ENCODE data around the gene RAX.

Gene RAX

GRCh38 chr18:59229191-59229590, 44.1 kb downstream of the RAX start:
- Histone ChIP-seq H3K9ac (ENCODE audit: low read depth, low read length, poor library complexity) (no peak overlapping the region), H2AFZ (ENCODE audit: low read length) (no peak overlapping the region), H2BK120ac (ENCODE audit: low read depth, low read length) (no peak overlapping the region), H2BK5ac (ENCODE audit: low read length) (no peak overlapping the region), H2BK12ac (ENCODE audit: low read length) (no peak overlapping the region), H3K4me1 (ENCODE audit: control insufficient read depth in 2 of 2, insufficient read depth in 1 of 2, low read depth in 1 of 2, low read length in 2 of 2) (no peaks in the 10 kb centered on the region), H3K9me3 (replicated peaks in 1 of 2; ENCODE audit: control insufficient read depth in 2 of 2, insufficient read depth in 1 of 2, low read depth in 1 of 2, low read length in 2 of 2) (no peaks in the 10 kb centered on the region), H4K91ac (ENCODE audit: low read depth, low read length, poor library complexity) (no peak overlapping the region), H3K23ac (ENCODE audit: low read depth, low read length, poor library complexity) (no peak overlapping the region), H3K36me3 (replicated peaks in 1 of 2; ENCODE audit: control insufficient read depth in 2 of 2, insufficient read depth in 2 of 2, low read length in 2 of 2) (no peaks in the 10 kb centered on the region), H2AK5ac (ENCODE audit: low read depth, low read length) (no peak overlapping the region), H3K4me3 (ENCODE audit: low read length in 2 of 2) (no peak overlapping the region), H3K79me1 (ENCODE audit: low read depth, low read length) (no peaks in the 10 kb centered on the region), H3K27ac (replicated peaks; ENCODE audit: low read length) (no peak overlapping the region), H2BK15ac (ENCODE audit: low read length) (no peak overlapping the region), H3K14ac (ENCODE audit: low read length) (no peak overlapping the region), H3K27me3 (ENCODE audit: control insufficient read depth in 3 of 3, insufficient read depth in 3 of 3, low read depth in 1 of 3, low read length in 3 of 3) (peaks cover 0 to 47% (median 0%) of the 10 kb centered on the region in 3 experiments), H4K8ac (ENCODE audit: low read depth, low read length) (no peak overlapping the region), H3K4me2 (ENCODE audit: insufficient read depth, low read length, poor library complexity, severe bottlenecking) (no peak overlapping the region), H3K18ac (ENCODE audit: low read length) (no peak overlapping the region), H3K4ac (ENCODE audit: low read length) (no peak overlapping the region)
- DNase-seq (ENCODE audit: low spot score) = no peak
- WGBS, 2 donors (ENCODE audit: extremely low coverage in 2 of 2, insufficient read length in 2 of 2, insufficient replicate concordance in 1 of 2) = no CpG with 5 or more reads among the region's 2 CpGs

GRCh38 chr18:59228351-59228750, 44.9 kb downstream of the RAX start:
- Histone ChIP-seq H3K4me2 (ENCODE audit: insufficient read depth, low read length, poor library complexity, severe bottlenecking) (no peak overlapping the region), H3K18ac (ENCODE audit: low read length) (no peak overlapping the region), H3K14ac (ENCODE audit: low read length) (no peak overlapping the region), H3K27ac (replicated peaks; ENCODE audit: low read length) (no peak overlapping the region), H3K9me3 (replicated peaks in 1 of 2; ENCODE audit: control insufficient read depth in 2 of 2, insufficient read depth in 1 of 2, low read depth in 1 of 2, low read length in 2 of 2) (no peaks in the 10 kb centered on the region), H3K4me1 (ENCODE audit: control insufficient read depth in 2 of 2, insufficient read depth in 1 of 2, low read depth in 1 of 2, low read length in 2 of 2) (no peaks in the 10 kb centered on the region), H3K27me3 (ENCODE audit: control insufficient read depth in 3 of 3, insufficient read depth in 3 of 3, low read depth in 1 of 3, low read length in 3 of 3) (peaks cover 0 to 55% (median 2%) of the 10 kb centered on the region in 3 experiments), H3K9ac (ENCODE audit: low read depth, low read length, poor library complexity) (no peak overlapping the region), H2BK15ac (ENCODE audit: low read length) (no peak overlapping the region), H2BK5ac (ENCODE audit: low read length) (no peak overlapping the region), H4K8ac (ENCODE audit: low read depth, low read length) (no peak overlapping the region), H2AFZ (ENCODE audit: low read length) (no peak overlapping the region), H3K4me3 (ENCODE audit: low read length in 2 of 2) (no peak overlapping the region), H4K91ac (ENCODE audit: low read depth, low read length, poor library complexity) (no peak overlapping the region), H3K23ac (ENCODE audit: low read depth, low read length, poor library complexity) (no peak overlapping the region), H3K36me3 (replicated peaks in 1 of 2; ENCODE audit: control insufficient read depth in 2 of 2, insufficient read depth in 2 of 2, low read length in 2 of 2) (no peaks in the 10 kb centered on the region), H2BK12ac (ENCODE audit: low read length) (no peak overlapping the region), H3K4ac (ENCODE audit: low read length) (no peak overlapping the region), H3K79me1 (ENCODE audit: low read depth, low read length) (no peaks in the 10 kb centered on the region), H2AK5ac (ENCODE audit: low read depth, low read length) (no peak overlapping the region), H2BK120ac (ENCODE audit: low read depth, low read length) (no peak overlapping the region)
- no CpG with 5 or more reads among the region's 1 CpG for WGBS, 2 donors (ENCODE audit: extremely low coverage in 2 of 2, insufficient read length in 2 of 2, insufficient replicate concordance in 1 of 2)
- DNase-seq (ENCODE audit: low spot score) = no peak

DNA sequence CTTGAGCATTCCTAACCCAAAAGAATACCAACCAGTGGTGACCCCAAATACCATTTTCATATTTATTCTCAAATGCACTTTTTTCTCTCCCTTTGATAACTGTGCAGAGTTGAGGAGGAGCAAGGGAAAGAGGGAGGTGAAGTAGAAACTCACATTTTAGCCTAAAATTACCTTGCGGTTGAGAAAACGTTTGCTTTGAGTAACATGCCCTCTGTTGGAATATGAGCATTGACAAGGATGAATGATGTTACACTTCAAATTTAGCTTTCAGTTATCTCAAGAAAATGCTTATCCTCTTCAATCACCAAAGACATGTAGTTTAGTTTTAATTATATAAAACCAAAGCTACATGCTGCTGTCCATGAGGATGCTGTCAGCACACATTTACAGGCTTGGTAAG, 50.9 kb downstream of the RAX start:
- no CpG with 5 or more reads among the region's 2 CpGs for WGBS, 2 donors (ENCODE audit: extremely low coverage in 2 of 2, insufficient read length in 2 of 2, insufficient replicate concordance in 1 of 2)
- DNase-seq (ENCODE audit: low spot score) = no peak
- no peak overlapping the region for H4K8ac ChIP-seq (ENCODE audit: low read depth, low read length)

GRCh38 chr18:59220784-59221765, 52.2 kb downstream of the RAX start:
- DNase-seq (ENCODE audit: low spot score) = no peak
- Histone ChIP-seq H3K27me3 (ENCODE audit: control insufficient read depth in 3 of 3, insufficient read depth in 3 of 3, low read depth in 1 of 3, low read length in 3 of 3) (peaks cover 15 to 95% (median 42%) of the 10 kb centered on the region in 3 experiments), H3K23ac (ENCODE audit: low read depth, low read length, poor library complexity) (peak overlapping the region; percentile 44), H3K9me3 (replicated peaks in 1 of 2; ENCODE audit: control insufficient read depth in 2 of 2, insufficient read depth in 1 of 2, low read depth in 1 of 2, low read length in 2 of 2) (no peaks in the 10 kb centered on the region), H3K27ac (replicated peaks; ENCODE audit: low read length) (no peak overlapping the region), H2BK120ac (ENCODE audit: low read depth, low read length) (no peak overlapping the region), H4K8ac (ENCODE audit: low read depth, low read length) (no peak overlapping the region), H2BK12ac (ENCODE audit: low read length) (peak overlapping the region; percentile 52), H4K91ac (ENCODE audit: low read depth, low read length, poor library complexity) (no peak overlapping the region), H2BK15ac (ENCODE audit: low read length) (no peak overlapping the region), H2AFZ (ENCODE audit: low read length) (peak overlapping the region; percentile 64), H2BK5ac (ENCODE audit: low read length) (no peak overlapping the region), H3K4me3 (ENCODE audit: low read length in 2 of 2) (peak overlapping the region in 1 of 2 donors; percentile 77), H3K36me3 (replicated peaks in 1 of 2; ENCODE audit: control insufficient read depth in 2 of 2, insufficient read depth in 2 of 2, low read length in 2 of 2) (no peaks in the 10 kb centered on the region), H3K14ac (ENCODE audit: low read length) (peak overlapping the region; percentile 83), H3K18ac (ENCODE audit: low read length) (peak overlapping the region; percentile 77), H3K79me1 (ENCODE audit: low read depth, low read length) (no peaks in the 10 kb centered on the region), H3K4ac (ENCODE audit: low read length) (no peak overlapping the region), H3K4me1 (ENCODE audit: control insufficient read depth in 2 of 2, insufficient read depth in 1 of 2, low read depth in 1 of 2, low read length in 2 of 2) (peaks cover 0 to 7% of the 10 kb centered on the region in 2 donors), H3K9ac (ENCODE audit: low read depth, low read length, poor library complexity) (peak overlapping the region; percentile 75), H2AK5ac (ENCODE audit: low read depth, low read length) (peak overlapping the region; percentile 8), H3K4me2 (ENCODE audit: insufficient read depth, low read length, poor library complexity, severe bottlenecking) (peak overlapping the region; percentile 94)
- WGBS, 2 donors (ENCODE audit: extremely low coverage in 2 of 2, insufficient read length in 2 of 2, insufficient replicate concordance in 1 of 2) = no CpG with 5 or more reads among the region's 47 CpGs

More for the DNA sequence above, 50.9 kb downstream of the RAX start:
- no peak overlapping the region for H2BK15ac ChIP-seq (ENCODE audit: low read length)
- no peak overlapping the region for H2BK12ac ChIP-seq (ENCODE audit: low read length)
- H2BK5ac ChIP-seq (ENCODE audit: low read length) = no peak overlapping the region
- peaks cover 0 to 7% of the 10 kb centered on the region in 2 donors for H3K4me1 ChIP-seq (ENCODE audit: control insufficient read depth in 2 of 2, insufficient read depth in 1 of 2, low read depth in 1 of 2, low read length in 2 of 2)
- no peak overlapping the region for H3K4ac ChIP-seq (ENCODE audit: low read length)
- no peak overlapping the region for H3K27ac ChIP-seq (replicated peaks; ENCODE audit: low read length)
- no peak overlapping the region for H4K91ac ChIP-seq (ENCODE audit: low read depth, low read length, poor library complexity)
- no peak overlapping the region for H3K14ac ChIP-seq (ENCODE audit: low read length)
- H3K79me1 ChIP-seq (ENCODE audit: low read depth, low read length) = no peaks in the 10 kb centered on the region
- H2AK5ac ChIP-seq (ENCODE audit: low read depth, low read length) = no peak overlapping the region
- H3K27me3 ChIP-seq (ENCODE audit: control insufficient read depth in 3 of 3, insufficient read depth in 3 of 3, low read depth in 1 of 3, low read length in 3 of 3) = peaks cover 15 to 90% (median 42%) of the 10 kb centered on the region in 3 experiments
- no peak overlapping the region for H3K18ac ChIP-seq (ENCODE audit: low read length)
- H3K36me3 ChIP-seq (replicated peaks in 1 of 2; ENCODE audit: control insufficient read depth in 2 of 2, insufficient read depth in 2 of 2, low read length in 2 of 2) = no peaks in the 10 kb centered on the region
- H3K4me2 ChIP-seq (ENCODE audit: insufficient read depth, low read length, poor library complexity, severe bottlenecking) = no peak overlapping the region
- H3K9ac ChIP-seq (ENCODE audit: low read depth, low read length, poor library complexity) = no peak overlapping the region
- no peak overlapping the region for H2AFZ ChIP-seq (ENCODE audit: low read length)
- no peak overlapping the region for H3K23ac ChIP-seq (ENCODE audit: low read depth, low read length, poor library complexity)
- H3K9me3 ChIP-seq (replicated peaks in 1 of 2; ENCODE audit: control insufficient read depth in 2 of 2, insufficient read depth in 1 of 2, low read depth in 1 of 2, low read length in 2 of 2) = no peaks in the 10 kb centered on the region
- H2BK120ac ChIP-seq (ENCODE audit: low read depth, low read length) = no peak overlapping the region
- H3K4me3 ChIP-seq (ENCODE audit: low read length in 2 of 2) = no peak overlapping the region
